ENCODE results near the gene PPIL3. TPM values are rescaled to one million over a fixed set of nuclear protein-coding genes. Genes with fewer than 3 reads are reported as not detected.

The PPIL3 gene
- total RNA-seq, 4 donors from 2014 or later: 0.59 to 76.8 (median 27.5) TPM

DNA sequence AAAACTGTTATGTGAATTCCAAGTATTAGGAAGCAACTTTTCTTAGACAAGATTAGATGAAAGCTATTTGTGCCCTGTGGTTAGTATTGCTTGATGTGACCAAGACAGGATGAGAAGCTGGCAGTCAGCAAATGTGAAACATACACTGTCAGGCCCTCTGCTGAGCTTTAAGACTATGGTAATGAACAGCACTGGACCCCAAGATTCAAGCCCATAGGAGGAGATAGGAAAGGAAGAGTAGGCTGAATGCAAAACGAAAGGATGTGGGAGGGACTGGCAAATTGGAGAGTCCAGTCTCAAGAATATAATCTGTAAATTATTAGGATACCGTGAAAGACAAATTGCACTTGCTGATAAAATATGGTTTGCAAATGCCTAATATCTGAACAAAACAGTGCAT lies 60.8 kb downstream of the PPIL3 start:
- Histone ChIP-seq H3K4me1 (no peaks in the 10 kb centered on the region), H3K27me3 (no peaks in the 10 kb centered on the region), H3K36me3 (no peaks in the 10 kb centered on the region), H3K27ac (no peak overlapping the region), H3K9me3 (no peaks in the 10 kb centered on the region), H3K4me3 (no peak overlapping the region)
- TF ChIP-seq, protein P1, sequence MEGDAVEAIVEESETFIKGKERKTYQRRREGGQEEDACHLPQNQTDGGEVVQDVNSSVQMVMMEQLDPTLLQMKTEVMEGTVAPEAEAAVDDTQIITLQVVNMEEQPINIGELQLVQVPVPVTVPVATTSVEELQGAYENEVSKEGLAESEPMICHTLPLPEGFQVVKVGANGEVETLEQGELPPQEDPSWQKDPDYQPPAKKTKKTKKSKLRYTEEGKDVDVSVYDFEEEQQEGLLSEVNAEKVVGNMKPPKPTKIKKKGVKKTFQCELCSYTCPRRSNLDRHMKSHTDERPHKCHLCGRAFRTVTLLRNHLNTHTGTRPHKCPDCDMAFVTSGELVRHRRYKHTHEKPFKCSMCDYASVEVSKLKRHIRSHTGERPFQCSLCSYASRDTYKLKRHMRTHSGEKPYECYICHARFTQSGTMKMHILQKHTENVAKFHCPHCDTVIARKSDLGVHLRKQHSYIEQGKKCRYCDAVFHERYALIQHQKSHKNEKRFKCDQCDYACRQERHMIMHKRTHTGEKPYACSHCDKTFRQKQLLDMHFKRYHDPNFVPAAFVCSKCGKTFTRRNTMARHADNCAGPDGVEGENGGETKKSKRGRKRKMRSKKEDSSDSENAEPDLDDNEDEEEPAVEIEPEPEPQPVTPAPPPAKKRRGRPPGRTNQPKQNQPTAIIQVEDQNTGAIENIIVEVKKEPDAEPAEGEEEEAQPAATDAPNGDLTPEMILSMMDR (IDR thresholded peaks at IDR 0.05): no peak
- TF ChIP-seq POLR2A (IDR thresholded peaks at IDR 0.05): no peak
- no peak for DNase-seq
- intact Hi-C loops (cut with DNase I; ENCODE audit: low total_unique reads): no loop called here

DNA sequence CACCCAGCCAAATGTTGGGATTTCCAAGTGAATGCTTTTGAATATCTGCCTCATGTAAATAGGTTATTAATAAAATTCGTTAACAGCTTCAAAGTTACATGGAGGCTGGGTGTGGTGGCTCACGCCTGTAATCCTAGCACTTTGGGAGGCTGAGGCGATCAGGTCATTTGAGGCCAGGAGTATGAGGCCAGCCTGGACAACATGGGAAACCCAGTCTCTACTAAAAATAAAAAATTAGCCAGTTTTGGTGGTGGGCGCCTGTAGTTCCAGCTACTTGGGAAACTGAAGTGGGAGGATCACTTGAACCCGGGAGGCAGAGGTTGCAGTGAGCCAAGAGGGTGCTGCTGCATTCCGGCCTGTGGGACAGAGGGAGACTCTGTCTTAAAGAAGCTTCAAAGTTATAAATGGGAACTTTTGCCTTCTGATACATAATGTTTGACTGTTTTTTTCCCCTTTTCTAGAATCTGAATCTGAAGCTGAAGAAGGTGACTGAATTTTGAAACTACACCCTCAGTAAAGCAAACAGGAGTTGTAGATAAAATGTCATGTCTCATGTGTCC lies 67.1 kb downstream of the PPIL3 start:
- no peak for DNase-seq
- no peaks in the 10 kb centered on the region for H3K36me3 ChIP-seq
- H3K27ac ChIP-seq: no peak overlapping the region
- intact Hi-C loops (cut with DNase I; ENCODE audit: low total_unique reads): no loop called here
- no peaks in the 10 kb centered on the region for H3K9me3 ChIP-seq
- H3K27me3 ChIP-seq: no peaks in the 10 kb centered on the region
- no peak overlapping the region for H3K4me3 ChIP-seq
- H3K4me1 ChIP-seq: no peaks in the 10 kb centered on the region
- TF ChIP-seq POLR2A (IDR thresholded peaks at IDR 0.05): no peak

Small RNA genes within 50 kb of the gene (small RNA-seq; reads per million reads assigned to genes)
- gene RF00019 (not detected), gene RNA5SP115 (not detected), gene RNU6-312P (not detected), gene RNU6-31P (not detected), gene RNU6-762P (not detected)

Other genes starting within 250 kb of the PPIL3 start
- 100 to 1,000 TPM in 2 of 4 donors, 10 to 100 TPM in 2; 39.2 to 322 (median 129) TPM for gene BZW1, start 77.2 kb downstream of the PPIL3 start, total RNA-seq
- gene CLK1, start 24.4 kb downstream of the PPIL3 start, total RNA-seq: 100 to 1,000 TPM; 187 to 265 (median 234) TPM
- 10 to 100 TPM; 20.7 to 78.2 (median 45.2) TPM for gene NIF3L1, start 294 bp upstream of the PPIL3 start, total RNA-seq
- gene ORC2, start 74.6 kb upstream of the PPIL3 start, total RNA-seq: 10 to 100 TPM in 3 of 4 donors, 1 to 10 TPM in 1; 3.5 to 53.3 (median 22.6) TPM
- gene HYCC2, start 182.6 kb upstream of the PPIL3 start, total RNA-seq: 10 to 100 TPM in 2 of 4 donors, 1 to 10 TPM in 2; 2.8 to 36.3 (median 21.1) TPM
- gene NDUFB3, start 182.9 kb upstream of the PPIL3 start, total RNA-seq: 100 to 1,000 TPM in 1 of 4 donors, 10 to 100 TPM in 3; 31.2 to 129 (median 38.3) TPM
- 100 to 1,000 TPM; 176 to 217 (median 201) TPM for gene CFLAR, start 227.1 kb upstream of the PPIL3 start, total RNA-seq

Data from uterus (tissue), 4 donors.